T47D (cell line): ENCODE data around the gene PRDM8.

Experiments used
- DNase-seq, 2 experiments: peaks; one replicate each; pipeline versions ENCODE4 v3.0.0 to v3.0.0-alpha.2; 2011 to 2012; ENCODE audit warnings: low read depth in 1 of 2, low spot score in 1 of 2
- JUND ChIP-seq: IDR thresholded peaks from 2 replicates; pipeline ENCODE4 v1.6.1; 2012; ENCODE audit warnings: low read depth
- in situ Hi-C: cut with HindIII; loops from 2 replicates; pipeline ENCODE4 v1.10.0; 2016; ENCODE audit warnings: low sequenced_read_pairs, low pct_unique_long_range_greater_than_20kb

The PRDM8 gene

DNA sequence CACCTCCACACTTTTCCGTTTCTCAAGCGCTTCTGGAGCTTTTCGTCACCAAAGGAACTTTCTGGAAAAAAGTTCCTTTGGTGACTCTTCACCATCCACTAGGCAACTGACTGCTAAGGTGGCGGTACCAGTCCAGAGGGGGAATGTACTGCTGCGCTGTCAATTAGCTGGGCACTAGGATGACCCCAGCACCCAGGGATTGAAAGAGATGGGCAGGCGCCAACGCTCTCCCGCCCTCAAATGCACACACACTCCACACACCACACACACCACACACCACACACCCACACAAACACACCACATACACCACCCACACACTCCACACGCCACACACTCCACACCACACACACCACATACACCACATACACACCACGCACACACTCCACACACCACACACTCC is 10.4 kb downstream of the PRDM8 start:
- DNase-seq, result no peak
- in situ Hi-C loops, result no loop called here
- TF ChIP-seq JUND, result no peak

GRCh38 chr4:80208610-80209339 is 11.5 kb downstream of the PRDM8 start:
- in situ Hi-C loops, result no loop called here
- TF ChIP-seq JUND, result no peak
- DNase-seq, result no peak

DNA sequence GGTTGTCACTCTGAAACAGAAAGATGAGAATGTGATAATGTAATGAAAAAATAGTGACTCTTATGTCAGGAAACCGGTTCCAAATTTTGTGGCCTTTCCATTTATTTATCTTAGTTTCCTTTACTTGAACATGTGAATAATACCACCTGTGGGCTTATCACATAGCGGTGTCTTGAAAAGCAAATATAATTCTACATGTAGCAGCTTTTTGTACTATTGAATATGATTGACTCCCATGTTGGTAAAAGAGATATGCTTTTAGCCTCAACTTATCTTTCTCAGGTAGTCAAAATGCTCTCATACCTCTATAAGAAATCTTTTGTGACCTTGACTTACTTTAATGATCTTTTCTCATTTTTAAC is 12.0 kb downstream of the PRDM8 start:
- in situ Hi-C loops, result no loop called here
- DNase-seq, result no peak
- no peak for TF ChIP-seq JUND

DNA sequence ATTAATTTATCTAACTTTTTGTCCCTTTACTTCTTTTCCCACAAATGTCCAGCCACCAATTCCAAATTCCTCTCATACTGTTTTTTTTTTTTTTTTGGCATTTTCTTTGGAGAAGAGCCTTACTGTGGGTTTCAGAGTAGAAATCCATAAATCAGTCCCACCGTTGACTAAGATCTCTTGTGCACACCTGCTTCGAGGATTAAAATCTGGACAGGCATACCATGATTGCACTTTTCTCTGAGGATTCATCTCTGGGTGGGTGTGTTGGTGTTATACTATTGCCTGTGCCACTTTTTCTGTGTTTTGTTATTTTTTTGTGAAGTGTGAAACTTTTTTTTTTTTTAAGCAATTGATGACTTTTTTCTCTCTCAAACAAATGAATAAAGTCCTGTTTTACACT is 13.2 kb downstream of the PRDM8 start:
- in situ Hi-C loops, result no loop called here
- DNase-seq, result no peak
- TF ChIP-seq JUND, result no peak

DNA sequence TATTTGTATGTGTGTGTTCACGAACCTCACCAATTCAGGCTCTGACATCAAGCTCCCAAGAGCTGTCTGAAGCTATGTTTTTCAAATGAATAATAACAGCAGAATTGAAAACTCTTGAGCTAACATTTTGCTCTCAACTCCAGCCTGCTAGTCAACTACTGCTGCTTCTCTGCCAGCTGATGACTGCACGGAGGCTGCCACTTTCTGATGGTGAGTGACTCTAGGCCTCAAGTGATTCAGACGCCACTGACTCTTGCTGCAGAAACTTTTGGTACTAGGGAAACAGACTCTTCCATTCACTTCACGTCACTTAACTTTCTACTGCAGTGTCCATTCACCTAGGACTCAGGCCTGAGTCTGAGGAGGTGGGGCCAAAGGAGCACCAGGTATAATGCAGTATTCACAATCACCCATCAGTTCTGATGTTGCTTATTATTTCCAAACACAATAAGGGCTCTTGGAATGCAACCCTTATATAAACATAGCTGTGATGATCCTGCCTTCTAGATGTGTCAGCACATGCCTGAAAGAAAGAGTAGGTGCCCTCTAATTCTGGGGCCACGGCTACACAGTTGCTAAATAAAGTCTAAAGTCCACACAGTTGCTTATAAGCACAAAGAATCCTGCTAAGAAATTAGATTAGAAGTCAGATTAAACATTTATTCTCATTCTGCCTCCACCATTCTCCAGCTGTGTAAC is 16.0 kb downstream of the PRDM8 start:
- in situ Hi-C loops, result no loop called here
- peak in 1 of 2 experiments; percentile 4 for DNase-seq
- no peak for TF ChIP-seq JUND

GRCh38 chr4:80215449-80216052 is 18.2 kb downstream of the PRDM8 start:
- peak in 1 of 2 experiments; percentile 35 for DNase-seq
- no peak for TF ChIP-seq JUND
- in situ Hi-C loops, result no loop called here

- no peak for DNase-seq
- in situ Hi-C loops, result no loop called here
- TF ChIP-seq JUND, result no peak
Observed at GRCh38 chr4:80216100-80216761, 18.9 kb downstream of the PRDM8 start.

DNA sequence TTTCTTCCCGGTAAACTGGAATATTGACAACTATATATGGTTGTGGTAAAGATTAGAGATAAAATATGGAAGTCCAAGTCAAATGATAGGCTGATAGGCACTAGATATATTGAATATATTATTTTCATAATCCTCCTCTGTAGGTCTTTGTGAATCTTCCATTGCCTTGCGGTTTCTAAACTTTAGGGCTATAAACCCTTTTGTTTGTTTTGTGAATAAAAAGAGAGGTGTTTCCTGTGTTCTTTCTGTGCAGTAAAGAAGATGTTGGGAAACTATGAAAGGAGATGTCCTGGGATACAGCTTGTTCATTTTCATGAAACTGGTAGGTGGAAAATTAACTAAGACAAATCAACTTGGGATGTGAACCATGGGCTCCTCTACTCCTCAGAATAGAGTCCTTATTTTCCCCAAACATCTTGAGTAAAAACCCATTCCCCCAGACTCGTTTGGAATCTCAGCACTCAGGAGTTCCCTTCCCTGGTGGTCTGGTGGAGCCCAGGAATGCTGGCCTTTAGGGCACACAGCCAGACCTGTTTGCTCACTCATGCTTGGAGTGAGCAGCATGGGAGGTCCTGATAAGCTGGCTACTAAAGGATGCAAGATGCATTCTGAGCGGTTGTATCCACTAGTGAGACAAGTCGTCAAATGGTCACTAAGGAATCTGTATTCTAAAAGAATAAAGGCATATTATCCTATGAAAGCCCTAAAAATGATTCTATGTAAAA is 22.2 kb downstream of the PRDM8 start:
- in situ Hi-C loops, result no loop called here
- DNase-seq, result no peak
- TF ChIP-seq JUND, result no peak

DNA sequence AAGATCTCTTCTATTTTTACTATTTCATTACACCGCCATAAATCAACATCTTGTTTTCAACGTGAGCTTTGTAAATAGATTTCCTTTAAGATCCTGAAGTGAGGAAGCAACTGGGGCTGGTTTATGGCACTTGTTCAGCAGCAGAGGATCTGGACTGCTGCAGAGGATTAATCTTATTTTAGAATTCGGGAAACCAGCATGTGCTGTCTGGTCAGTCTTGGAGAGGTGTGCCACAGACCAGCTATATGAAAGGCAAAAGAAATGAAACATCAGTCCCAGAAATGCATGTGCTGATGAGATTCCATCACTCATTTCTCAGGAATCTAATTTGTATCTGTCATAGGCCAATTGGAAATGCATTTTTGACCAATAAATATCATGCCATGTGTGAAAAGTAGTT is 23.4 kb downstream of the PRDM8 start:
- no peak for DNase-seq
- no peak for TF ChIP-seq JUND
- in situ Hi-C loops, result no loop called here

DNA sequence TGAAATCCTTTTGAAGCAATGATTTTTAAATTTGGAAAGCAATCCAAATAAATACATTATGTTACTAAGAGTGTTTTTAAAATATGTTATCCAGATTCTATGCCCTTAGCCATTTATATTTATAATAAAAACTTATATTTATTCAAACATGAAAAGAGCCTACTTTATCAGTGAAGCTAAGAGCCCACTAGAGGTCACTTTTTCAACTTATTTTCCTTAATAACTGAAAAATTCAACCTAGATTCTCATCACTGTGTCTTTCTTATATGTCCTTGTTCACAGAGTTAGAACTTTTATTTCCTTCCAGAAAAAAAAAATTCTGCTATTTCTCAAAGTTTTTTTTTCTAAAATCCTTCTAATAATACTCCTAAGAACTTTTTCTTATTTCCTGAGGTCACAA is 23.9 kb downstream of the PRDM8 start:
- DNase-seq, result no peak
- TF ChIP-seq JUND, result no peak
- in situ Hi-C loops, result no loop called here

GRCh38 chr4:80225595-80225994 is 28.3 kb downstream of the PRDM8 start:
- no peak for TF ChIP-seq JUND
- in situ Hi-C loops, result no loop called here
- DNase-seq, result no peak

GRCh38 chr4:80226094-80226493 is 28.8 kb downstream of the PRDM8 start:
- in situ Hi-C loops, result no loop called here
- no peak for TF ChIP-seq JUND

More at GRCh38 chr4:80226094-80226493, 28.8 kb downstream of the PRDM8 start:
- DNase-seq, result no peak
